Fibroblast of skin of left biceps (primary cell): ENCODE measurements around the gene WWOX.

Source experiments
- DNase-seq, 2 experiments: peaks; one replicate each; pipeline ENCODE4 v3.0.0-alpha.2; 2013; ENCODE audit warnings: low read depth in 2 of 2

WWOX gene

DNA sequence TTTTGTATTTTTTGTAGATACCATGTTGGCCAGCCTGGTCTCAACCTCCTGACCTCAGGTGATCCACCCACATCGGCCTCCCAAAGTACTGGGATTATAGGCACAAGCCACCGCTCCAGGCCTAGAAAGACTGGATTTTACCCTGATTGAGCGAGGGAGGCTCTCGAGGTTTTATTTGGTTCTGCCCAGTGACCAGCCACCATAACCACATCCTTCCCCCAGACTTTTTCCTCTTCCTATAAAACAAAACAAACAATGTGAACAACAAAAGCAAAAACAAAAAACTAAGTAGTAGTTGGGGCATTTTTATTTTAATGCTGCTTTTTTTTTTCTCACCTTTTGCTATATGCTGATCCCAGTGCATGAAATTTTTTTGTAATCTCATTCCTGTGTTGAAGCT, 991.5 kb downstream of the WWOX start:
- no peak for DNase-seq

- no peak for DNase-seq
Measured at GRCh38 chr16:79092846-79093245, 993.4 kb downstream of the WWOX start.

DNA sequence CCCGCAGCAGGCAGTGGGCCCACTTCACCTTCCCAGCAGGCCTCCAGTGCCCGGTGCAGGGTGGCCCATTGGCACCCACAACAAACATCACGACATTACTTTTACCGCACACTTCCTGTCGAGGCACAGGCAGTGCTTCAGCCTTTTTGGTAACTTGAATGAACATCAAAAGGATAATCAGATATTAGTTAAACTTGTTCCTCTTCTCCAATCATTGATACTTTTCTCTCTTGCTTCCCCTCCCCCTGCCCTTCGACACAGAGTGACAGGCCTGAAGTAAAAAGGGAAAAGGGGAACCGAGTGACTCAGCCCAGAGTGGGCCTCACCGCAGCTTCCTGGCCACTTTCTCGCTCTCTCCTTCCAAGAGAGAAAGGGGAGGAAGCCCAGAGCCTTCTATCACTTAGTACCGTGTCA, 994.1 kb downstream of the WWOX start:
- DNase-seq: no peak

DNA sequence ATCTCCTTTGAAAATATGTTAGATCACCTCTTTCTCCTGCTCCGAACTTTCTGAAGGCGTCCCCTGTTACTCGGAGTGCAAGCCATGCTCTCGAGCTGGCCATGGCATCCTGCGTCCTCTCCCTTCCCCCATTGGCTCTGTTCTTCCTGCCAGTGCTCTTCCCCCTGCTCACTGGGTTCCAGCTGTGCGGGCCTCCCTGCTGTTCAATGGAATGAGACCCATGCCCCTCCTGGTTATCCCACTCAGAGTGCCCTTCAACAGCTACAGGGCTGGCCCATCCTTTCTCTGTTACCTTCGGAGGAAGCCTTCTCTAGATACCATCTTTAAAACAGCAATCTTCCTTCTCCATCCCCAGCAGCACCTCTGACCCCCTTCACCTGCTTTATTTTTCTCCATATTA, 996.8 kb downstream of the WWOX start:
- no peak for DNase-seq

DNA sequence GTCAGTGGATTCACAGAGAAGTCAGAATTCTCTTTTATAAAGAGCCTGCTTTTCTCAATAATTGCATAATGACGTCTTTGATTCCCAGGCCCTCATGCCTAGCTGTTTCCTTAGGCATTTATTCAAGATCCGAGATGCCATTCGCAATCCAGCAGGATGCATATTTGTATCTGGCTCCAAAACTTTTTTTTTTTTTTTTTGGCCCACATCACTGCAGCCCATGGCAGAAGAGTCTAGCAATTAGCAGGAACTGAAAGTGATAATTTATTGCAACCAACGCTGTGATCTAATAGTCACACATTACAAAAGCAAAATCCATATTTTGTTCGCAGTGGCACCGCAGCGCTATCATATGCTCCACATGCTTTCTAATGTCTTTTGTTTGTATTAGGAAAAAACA, 997.7 kb downstream of the WWOX start:
- no peak for DNase-seq

GRCh38 chr16:79097771-79098170, 998.3 kb downstream of the WWOX start:
- DNase-seq: no peak

DNA sequence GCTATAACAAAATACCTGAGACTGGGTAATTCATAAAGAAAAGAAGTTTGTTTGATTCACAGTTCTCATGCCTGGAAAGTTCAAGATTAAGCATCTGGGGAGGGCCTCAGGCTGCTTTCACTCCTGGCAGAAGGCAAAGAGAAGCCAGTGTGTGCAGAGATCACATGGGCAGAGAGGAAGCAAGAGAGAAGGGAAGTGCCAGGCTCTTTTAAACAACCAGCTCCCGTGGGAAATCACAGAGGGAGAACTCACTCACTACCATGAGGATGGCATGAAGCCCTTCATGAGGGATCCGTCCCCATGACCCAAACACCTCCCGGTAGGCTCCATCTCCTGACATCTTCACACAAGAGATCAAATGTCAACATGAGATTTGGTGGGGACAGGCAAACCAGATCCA, 999.5 kb downstream of the WWOX start:
- no peak for DNase-seq

DNA sequence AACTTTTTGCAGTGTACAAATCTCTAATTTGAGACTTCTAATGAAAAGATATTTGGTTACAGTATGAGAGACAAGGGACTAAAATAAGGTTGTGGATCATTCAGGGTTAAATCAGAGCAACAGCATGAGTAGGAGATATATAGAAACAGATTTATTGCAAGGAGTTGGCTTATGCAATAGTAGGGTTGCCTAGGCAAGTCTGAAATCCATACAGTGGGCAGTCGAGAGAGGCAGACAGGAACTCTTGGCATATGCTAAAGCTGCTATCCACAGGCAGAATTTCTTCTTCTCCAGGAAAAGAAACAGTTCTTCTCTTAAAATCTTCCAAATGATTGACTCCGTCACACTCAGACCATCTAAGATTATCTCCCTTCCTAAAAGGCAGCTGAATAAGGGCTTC, 1000.3 kb downstream of the WWOX start:
- DNase-seq: no peak

- DNase-seq: no peak
Measured at GRCh38 chr16:79100447-79100846, 1001.0 kb downstream of the WWOX start.

DNA sequence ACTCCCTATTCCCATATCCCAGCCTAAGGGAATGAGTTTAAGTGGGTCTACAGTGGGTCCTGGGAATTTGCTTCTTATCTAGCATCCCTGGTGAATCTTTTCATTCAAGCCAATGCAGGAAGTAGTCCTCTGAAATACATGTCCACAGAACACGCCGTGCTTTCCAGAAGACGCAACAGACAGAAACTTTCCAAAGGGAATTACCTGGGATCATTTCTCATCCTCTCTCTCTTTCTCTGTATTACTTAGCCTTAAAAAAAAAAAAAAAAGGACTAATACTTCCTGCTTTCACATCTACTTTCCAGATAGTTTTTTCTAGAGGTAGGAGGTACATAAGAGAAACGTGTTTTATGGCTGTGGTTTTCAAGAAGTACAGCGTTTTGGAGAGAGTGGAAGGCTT, 1002.0 kb downstream of the WWOX start:
- no peak for DNase-seq

DNA sequence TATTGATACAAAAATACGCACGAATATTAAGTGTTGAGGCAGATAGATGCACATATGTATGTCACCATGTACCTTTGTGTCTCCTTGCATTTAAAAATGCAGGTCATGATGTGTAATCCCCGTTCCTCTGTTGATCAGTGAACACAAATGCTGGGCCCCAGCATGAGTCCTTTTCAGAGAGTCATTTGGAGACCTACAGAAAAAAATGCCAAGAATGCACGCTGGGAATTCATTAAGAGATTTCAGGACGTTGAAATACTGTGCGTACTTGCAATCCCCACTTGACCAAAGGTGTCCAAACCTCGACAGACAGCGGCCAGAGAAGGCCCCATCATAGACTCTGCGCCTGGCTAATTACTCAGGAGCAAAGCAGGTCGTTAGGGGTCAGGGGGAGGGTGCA, 1005.1 kb downstream of the WWOX start:
- no peak for DNase-seq

DNA sequence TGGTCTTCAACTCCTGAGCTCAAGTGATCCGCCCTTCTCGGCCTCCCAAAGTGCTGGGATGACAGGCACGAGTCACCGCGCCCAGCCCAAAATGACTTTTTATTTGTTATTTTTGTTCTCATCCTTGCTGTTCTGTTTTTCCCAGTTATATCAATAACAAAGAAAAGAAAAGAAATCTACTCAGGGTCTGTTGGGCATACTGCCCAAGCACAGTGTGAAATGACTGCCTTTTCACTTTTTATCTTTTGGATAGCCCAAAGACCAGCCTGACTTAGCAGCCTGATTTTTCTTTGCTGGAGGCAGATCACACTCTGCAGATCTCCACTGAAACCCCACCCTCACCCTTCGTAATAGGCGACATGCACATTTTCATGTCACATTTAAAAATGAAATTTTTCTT, 1007.8 kb downstream of the WWOX start:
- DNase-seq: no peak

DNA sequence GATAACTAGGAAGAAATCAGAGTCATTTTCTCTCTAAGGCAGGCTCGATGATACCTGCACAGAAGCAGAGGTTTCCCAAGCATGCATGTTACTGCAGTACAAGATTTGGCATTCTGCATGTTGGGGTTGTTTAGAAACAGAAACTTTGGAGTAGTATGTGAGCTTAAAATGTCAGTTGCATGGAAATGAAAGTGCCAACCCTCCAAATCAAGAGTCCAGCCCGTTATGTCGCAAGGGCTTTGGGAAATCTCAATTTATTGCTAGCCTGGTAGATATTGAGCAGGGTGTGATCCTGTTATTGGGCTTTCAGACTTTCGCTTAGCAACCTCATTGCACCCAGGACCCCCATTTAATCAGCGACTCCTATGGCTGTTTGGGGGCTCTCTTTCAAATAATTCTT, 1010.3 kb downstream of the WWOX start:
- DNase-seq: no peak

GRCh38 chr16:79110242-79110641, 1010.8 kb downstream of the WWOX start:
- no peak for DNase-seq

GRCh38 chr16:79110953-79111352, 1011.5 kb downstream of the WWOX start:
- DNase-seq: no peak

- no peak for DNase-seq
Measured at GRCh38 chr16:79112462-79112861, 1013.0 kb downstream of the WWOX start.

- no peak for DNase-seq
Measured at GRCh38 chr16:79113826-79114225, 1014.4 kb downstream of the WWOX start.

DNA sequence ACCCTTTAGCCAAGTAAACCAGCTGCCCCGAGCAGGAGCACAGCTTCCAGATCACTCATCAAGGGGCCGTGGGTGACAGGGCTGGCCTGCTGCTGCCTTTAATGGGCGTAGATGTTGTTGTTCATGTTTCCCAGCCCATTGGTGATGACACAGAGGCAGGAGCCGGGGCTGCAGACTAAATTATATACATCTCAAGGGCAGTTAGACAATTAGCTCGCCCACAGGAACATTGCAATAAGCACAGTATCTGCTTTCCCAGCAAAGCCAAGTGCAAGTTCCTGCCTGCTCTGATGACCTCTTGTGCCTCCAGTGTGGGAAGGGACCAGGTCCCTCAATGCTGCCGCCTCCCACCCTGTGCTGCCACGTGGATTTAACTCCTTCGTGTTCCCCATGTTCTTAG, 1015.3 kb downstream of the WWOX start:
- no peak for DNase-seq

GRCh38 chr16:79121906-79122305, 1022.5 kb downstream of the WWOX start:
- DNase-seq: no peak

GRCh38 chr16:79122343-79122742, 1022.9 kb downstream of the WWOX start:
- no peak for DNase-seq

GRCh38 chr16:79124016-79124756, 1024.7 kb downstream of the WWOX start:
- DNase-seq: no peak

DNA sequence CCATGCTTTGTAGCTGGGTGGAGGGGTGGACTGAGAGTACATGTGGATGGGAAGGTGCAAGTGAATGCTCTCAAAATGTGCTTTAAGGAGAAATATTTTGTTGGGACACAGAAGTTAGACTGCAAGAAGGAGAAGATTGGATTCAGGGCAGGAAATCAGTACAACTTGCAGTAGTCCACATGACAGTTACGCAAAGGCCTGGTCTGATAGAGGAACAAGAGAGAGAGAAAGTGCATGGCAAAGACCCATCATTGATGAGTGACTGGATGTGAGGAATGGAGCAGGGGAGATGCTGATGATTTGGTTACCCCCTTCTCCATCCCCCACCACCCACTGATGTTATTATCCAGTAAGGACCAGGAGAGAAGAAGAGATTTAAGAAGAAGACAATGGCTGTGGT, 1028.3 kb downstream of the WWOX start:
- DNase-seq: no peak

GRCh38 chr16:79128706-79129105, 1029.3 kb downstream of the WWOX start:
- DNase-seq: no peak

GRCh38 chr16:79130616-79131015, 1031.2 kb downstream of the WWOX start:
- DNase-seq: no peak
